ENCODE measurements around the gene ABCA4. TPM values are rescaled to one million over a fixed set of nuclear protein-coding genes. Genes with fewer than 3 reads are reported as not detected.

ABCA4 gene
- total RNA-seq, 1 experiment from 2014 or later = 0.29 TPM

DNA sequence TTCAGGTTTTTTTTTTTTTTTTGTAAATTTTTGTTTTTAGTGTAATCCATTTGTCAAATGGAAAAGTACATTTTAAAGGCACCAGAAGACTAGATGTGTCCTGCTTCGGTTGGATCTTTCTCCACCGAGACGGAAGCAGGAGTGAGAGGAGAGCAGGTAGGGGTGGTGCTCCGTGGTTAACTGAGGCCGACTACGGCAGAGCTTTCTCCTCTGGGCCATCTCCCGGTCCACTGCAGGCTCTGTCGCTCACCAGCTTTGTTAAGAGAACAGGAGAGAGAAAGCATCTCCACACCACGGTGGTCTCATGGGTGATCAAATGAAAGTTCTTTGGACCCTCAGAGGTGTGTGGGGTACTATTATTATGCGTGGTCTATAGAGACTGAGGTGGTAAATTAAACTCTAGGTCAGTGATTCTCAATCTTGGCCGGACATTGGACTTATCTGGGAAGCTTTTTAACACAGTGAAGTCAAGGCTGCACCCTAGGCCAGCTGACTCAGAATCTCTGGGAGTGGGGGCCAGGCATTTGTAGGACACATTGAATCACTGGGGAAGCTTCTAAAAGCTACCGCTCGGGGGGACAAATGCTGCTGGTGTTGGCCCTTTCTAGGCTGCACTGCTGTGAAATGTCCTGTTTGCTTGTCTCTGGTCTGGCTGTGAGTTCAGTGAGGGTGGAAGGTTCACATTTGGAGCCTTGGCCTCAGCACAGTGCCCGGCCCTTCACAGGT, 25.0 kb downstream of the ABCA4 start:
- Histone ChIP-seq H3F3A (ENCODE audit: low read length, unreplicated experiment) (no peaks in the 10 kb centered on the region), H3K4me2 (ENCODE audit: low read length) (no peak overlapping the region), H3K36me3 (ENCODE audit: low read depth, low read length) (no peaks in the 10 kb centered on the region), H4K20me1 (ENCODE audit: low read length) (no peaks in the 10 kb centered on the region), H3K9me3 (ENCODE audit: low read length) (no peaks in the 10 kb centered on the region), H3K27ac (ENCODE audit: low read length) (no peak overlapping the region), H3K9me2 (replicated peaks; ENCODE audit: low read length) (no peaks in the 10 kb centered on the region), H3K4me1 (ENCODE audit: insufficient read depth, low read length) (no peaks in the 10 kb centered on the region), H2AFZ (ENCODE audit: low read length) (no peak overlapping the region), H3K27me3 (ENCODE audit: low read length) (no peaks in the 10 kb centered on the region), H3K4me3 (ENCODE audit: low read length) (no peak overlapping the region), H3K79me2 (ENCODE audit: low read length) (no peaks in the 10 kb centered on the region), H3K9ac (ENCODE audit: low read length) (no peak overlapping the region)
- ATAC-seq (no peak), DNase-seq (no peak)
- TF ChIP-seq EZH2 (IDR thresholded peaks at IDR 0.05; ENCODE audit: low read length, unreplicated experiment) (no peak), EZH2phosphoT487 (IDR thresholded peaks at IDR 0.05; ENCODE audit: borderline replicate concordance, low read length) (no peak)
- TF ChIP-seq, protein P1, sequence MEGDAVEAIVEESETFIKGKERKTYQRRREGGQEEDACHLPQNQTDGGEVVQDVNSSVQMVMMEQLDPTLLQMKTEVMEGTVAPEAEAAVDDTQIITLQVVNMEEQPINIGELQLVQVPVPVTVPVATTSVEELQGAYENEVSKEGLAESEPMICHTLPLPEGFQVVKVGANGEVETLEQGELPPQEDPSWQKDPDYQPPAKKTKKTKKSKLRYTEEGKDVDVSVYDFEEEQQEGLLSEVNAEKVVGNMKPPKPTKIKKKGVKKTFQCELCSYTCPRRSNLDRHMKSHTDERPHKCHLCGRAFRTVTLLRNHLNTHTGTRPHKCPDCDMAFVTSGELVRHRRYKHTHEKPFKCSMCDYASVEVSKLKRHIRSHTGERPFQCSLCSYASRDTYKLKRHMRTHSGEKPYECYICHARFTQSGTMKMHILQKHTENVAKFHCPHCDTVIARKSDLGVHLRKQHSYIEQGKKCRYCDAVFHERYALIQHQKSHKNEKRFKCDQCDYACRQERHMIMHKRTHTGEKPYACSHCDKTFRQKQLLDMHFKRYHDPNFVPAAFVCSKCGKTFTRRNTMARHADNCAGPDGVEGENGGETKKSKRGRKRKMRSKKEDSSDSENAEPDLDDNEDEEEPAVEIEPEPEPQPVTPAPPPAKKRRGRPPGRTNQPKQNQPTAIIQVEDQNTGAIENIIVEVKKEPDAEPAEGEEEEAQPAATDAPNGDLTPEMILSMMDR (conservative IDR thresholded peaks at IDR 0.05; ENCODE audit: low read depth, low read length) = no peak
- intact Hi-C loops (cut with micrococcal nuclease) = no loop called here
- no TSS peak for BruUV-seq (replicated peaks)
- ChIA-PET CTCF (no interaction called here), POLR2A (ENCODE audit: unreplicated experiment) (interaction anchor here (0.7 kb wide), 1 partner anchor 96 kb away, joined by 5 read pairs; no protein-coding TSS in a partner anchor)

- Histone ChIP-seq H3K36me3 (ENCODE audit: low read depth, low read length) (no peaks in the 10 kb centered on the region), H3K9me2 (replicated peaks; ENCODE audit: low read length) (no peaks in the 10 kb centered on the region), H3K27ac (ENCODE audit: low read length) (no peak overlapping the region), H3K27me3 (ENCODE audit: low read length) (no peaks in the 10 kb centered on the region), H4K20me1 (ENCODE audit: low read length) (no peaks in the 10 kb centered on the region), H2AFZ (ENCODE audit: low read length) (no peak overlapping the region), H3K9me3 (ENCODE audit: low read length) (no peaks in the 10 kb centered on the region), H3K79me2 (ENCODE audit: low read length) (no peaks in the 10 kb centered on the region), H3K4me1 (ENCODE audit: insufficient read depth, low read length) (no peaks in the 10 kb centered on the region), H3K4me2 (ENCODE audit: low read length) (no peak overlapping the region), H3K4me3 (ENCODE audit: low read length) (no peak overlapping the region), H3F3A (ENCODE audit: low read length, unreplicated experiment) (no peaks in the 10 kb centered on the region), H3K9ac (ENCODE audit: low read length) (no peak overlapping the region)
- ATAC-seq = no peak
- ChIA-PET POLR2A (ENCODE audit: unreplicated experiment) (no interaction called here), CTCF (no interaction called here)
- TF ChIP-seq, protein P1 (conservative IDR thresholded peaks at IDR 0.05; ENCODE audit: low read depth, low read length) = no peak
- no peak for TF ChIP-seq EZH2 (IDR thresholded peaks at IDR 0.05; ENCODE audit: low read length, unreplicated experiment)
- no peak for TF ChIP-seq EZH2phosphoT487 (IDR thresholded peaks at IDR 0.05; ENCODE audit: borderline replicate concordance, low read length)
- no TSS peak for BruUV-seq (replicated peaks)
- intact Hi-C loops (cut with micrococcal nuclease) = no loop called here
- DNase-seq = no peak
These were observed 25.8 kb downstream of the ABCA4 start for GRCh38 chr1:94095112-94095637.

DNA sequence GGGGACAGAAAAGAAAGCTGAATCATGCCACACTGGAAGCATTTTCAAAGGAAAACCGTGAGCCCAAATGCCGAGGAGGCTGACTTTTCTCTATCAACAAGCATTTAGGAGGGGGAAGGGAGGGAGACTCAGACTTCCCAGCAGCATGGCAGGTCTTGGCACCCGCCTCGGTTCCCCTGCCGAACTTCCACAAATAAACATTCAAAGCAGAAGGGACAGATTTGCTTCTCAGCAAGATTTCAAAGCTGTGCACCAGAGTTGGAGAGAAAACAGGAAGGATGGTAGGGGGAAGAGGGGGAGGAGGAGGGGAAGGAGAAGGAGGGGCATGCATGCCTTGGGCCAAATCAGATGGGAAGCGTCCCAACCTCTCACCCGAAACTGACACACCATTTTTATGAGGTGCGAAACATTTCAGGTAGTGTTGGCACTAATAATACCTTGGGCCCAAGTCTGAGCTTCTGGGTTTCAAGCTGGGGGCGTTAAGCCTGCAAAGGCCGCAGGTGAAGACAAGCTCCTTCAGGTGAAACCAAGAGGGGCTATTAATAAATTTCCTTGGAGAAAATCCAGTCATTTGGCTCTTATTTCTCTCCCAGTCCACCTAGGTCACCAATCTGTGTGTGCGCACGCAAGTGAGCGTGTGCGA, 26.4 kb downstream of the ABCA4 start:
- Histone ChIP-seq H4K20me1 (ENCODE audit: low read length) (no peaks in the 10 kb centered on the region), H3K36me3 (ENCODE audit: low read depth, low read length) (no peaks in the 10 kb centered on the region), H3K9me2 (replicated peaks; ENCODE audit: low read length) (no peaks in the 10 kb centered on the region), H3K4me1 (ENCODE audit: insufficient read depth, low read length) (no peaks in the 10 kb centered on the region), H3K27me3 (ENCODE audit: low read length) (no peaks in the 10 kb centered on the region), H3K9me3 (ENCODE audit: low read length) (no peaks in the 10 kb centered on the region), H2AFZ (ENCODE audit: low read length) (peak overlapping the region; percentile 41), H3K79me2 (ENCODE audit: low read length) (no peaks in the 10 kb centered on the region), H3K9ac (ENCODE audit: low read length) (no peak overlapping the region), H3K4me3 (ENCODE audit: low read length) (no peak overlapping the region), H3F3A (ENCODE audit: low read length, unreplicated experiment) (no peaks in the 10 kb centered on the region), H3K4me2 (ENCODE audit: low read length) (no peak overlapping the region), H3K27ac (ENCODE audit: low read length) (no peak overlapping the region)
- no peak for DNase-seq
- intact Hi-C loops (cut with micrococcal nuclease) = no loop called here
- no peak for TF ChIP-seq EZH2 (IDR thresholded peaks at IDR 0.05; ENCODE audit: low read length, unreplicated experiment)
- no peak for TF ChIP-seq EZH2phosphoT487 (IDR thresholded peaks at IDR 0.05; ENCODE audit: borderline replicate concordance, low read length)
- TF ChIP-seq, protein P1 (conservative IDR thresholded peaks at IDR 0.05; ENCODE audit: low read depth, low read length) = no peak
- BruUV-seq (replicated peaks) = no TSS peak
- CTCF ChIA-PET = no interaction called here
- POLR2A ChIA-PET (ENCODE audit: unreplicated experiment) = no interaction called here
- no peak for ATAC-seq
